KBM-7 (cell line): Measurements from ENCODE around the gene HLA-A.

ENCODE experiments used
- DNase-seq: peaks from one replicate; pipeline ENCODE4 v3.0.0-alpha.2; 2015
- in situ Hi-C: fragments of 300-500 bp; cut with MboI; formaldehyde crosslinking; loops from 2 replicates; pipeline ENCODE4 v1.14.3; 2020; ENCODE audit warnings: low sequenced_read_pairs, low pct_unique_long_range_greater_than_20kb, mixed read lengths

The HLA-A gene

GRCh38 chr6:29942275-29943052 is at the start of gene HLA-A:
HLA-A (plus strand) TSS chr6:29942532; CDS start chr6:29942554, 22 bp downstream.
- peak; percentile 93 for DNase-seq
- in situ Hi-C loops = no loop called here

- no peak for DNase-seq
- in situ Hi-C loops = no loop called here
Measured at GRCh38 chr6:29892696-29893095, 49.6 kb upstream of the HLA-A start.

- in situ Hi-C loops = no loop called here
- DNase-seq = no peak
Measured at GRCh38 chr6:29899281-29899680, 43.1 kb upstream of the HLA-A start.

GRCh38 chr6:29905286-29905685 is 37.0 kb upstream of the HLA-A start:
- DNase-seq = no peak
- in situ Hi-C loops = no loop called here

- in situ Hi-C loops = no loop called here
- no peak for DNase-seq
Measured at GRCh38 chr6:29907637-29908340, 34.5 kb upstream of the HLA-A start.

GRCh38 chr6:29908341-29908662 is 34.0 kb upstream of the HLA-A start:
- in situ Hi-C loops = no loop called here
- no peak for DNase-seq

GRCh38 chr6:29908710-29909109 is 33.6 kb upstream of the HLA-A start:
- no peak for DNase-seq
- in situ Hi-C loops = no loop called here

GRCh38 chr6:29909985-29910384 is 32.3 kb upstream of the HLA-A start:
- DNase-seq = no peak
- in situ Hi-C loops = no loop called here

GRCh38 chr6:29912840-29913239 is 29.5 kb upstream of the HLA-A start:
- in situ Hi-C loops = no loop called here
- DNase-seq = no peak

GRCh38 chr6:29916741-29917140 is 25.6 kb upstream of the HLA-A start:
- in situ Hi-C loops = loop anchor here (5.0 kb wide), 1 partner anchor 86 kb away; no protein-coding TSS in a partner anchor
- DNase-seq = no peak

GRCh38 chr6:29917857-29918256 is 24.5 kb upstream of the HLA-A start:
- peak; percentile 32 for DNase-seq
- in situ Hi-C loops = loop anchor here (5.0 kb wide), 1 partner anchor 84 kb away; no protein-coding TSS in a partner anchor

GRCh38 chr6:29919506-29920445 is 22.6 kb upstream of the HLA-A start:
- in situ Hi-C loops = loop anchor here (5.0 kb wide), 1 partner anchor 83 kb away; no protein-coding TSS in a partner anchor
- no peak for DNase-seq

- DNase-seq = no peak
- in situ Hi-C loops = no loop called here
Measured at GRCh38 chr6:29924287-29924686, 18.0 kb upstream of the HLA-A start.

- in situ Hi-C loops = no loop called here
- DNase-seq = no peak
Measured at GRCh38 chr6:29924731-29925130, 17.6 kb upstream of the HLA-A start.

- DNase-seq = no peak
- in situ Hi-C loops = no loop called here
Measured at GRCh38 chr6:29925321-29925720, 17.0 kb upstream of the HLA-A start.

GRCh38 chr6:29925727-29926412 is 16.5 kb upstream of the HLA-A start:
- no peak for DNase-seq
- in situ Hi-C loops = no loop called here

GRCh38 chr6:29926413-29927274 is 15.7 kb upstream of the HLA-A start:
- in situ Hi-C loops = no loop called here
- DNase-seq = peak; percentile 79

- in situ Hi-C loops = no loop called here
- DNase-seq = no peak
Measured at GRCh38 chr6:29927275-29927569, 15.1 kb upstream of the HLA-A start.
